Measurements from ENCODE around the gene RASA1. TPM values are rescaled to one million over a fixed set of nuclear protein-coding genes. Genes with fewer than 3 reads are reported as not detected.

Gene RASA1
- total RNA-seq, 1 experiment from 2014 or later = 23.0 TPM

DNA sequence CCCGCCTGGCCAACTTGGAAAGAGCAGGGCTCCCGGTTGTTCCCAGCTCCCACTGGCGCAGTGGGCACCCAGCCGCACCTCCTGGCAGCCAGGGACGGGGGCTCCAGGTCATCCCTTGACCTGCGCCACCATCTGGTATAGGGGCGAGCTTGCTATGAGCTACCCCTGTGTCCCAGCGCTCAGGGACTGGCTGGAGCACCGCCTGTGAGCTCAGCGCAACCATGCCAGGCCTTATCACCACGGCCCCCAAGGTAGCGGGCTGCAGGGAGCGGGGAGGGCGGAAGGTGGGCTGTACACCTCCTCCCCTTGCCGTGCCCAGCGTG is 15.4 kb upstream of the RASA1 start:
- no peaks in the 10 kb centered on the region for H3K36me3 ChIP-seq (ENCODE audit: control insufficient read depth, insufficient read depth, low read length)
- CTCF ChIA-PET = no interaction called here
- H3K27me3 ChIP-seq (replicated peaks; ENCODE audit: control insufficient read depth, insufficient read depth, low read length) = no peaks in the 10 kb centered on the region
- Mint-ChIP-seq H3K27me3 (ENCODE audit: insufficient read depth, unreplicated experiment) (peaks cover 5% of the 10 kb centered on the region), H3K27ac (ENCODE audit: unreplicated experiment) (no peak overlapping the region), H3K4me3 (ENCODE audit: unreplicated experiment) (no peak overlapping the region), H3K36me3 (ENCODE audit: insufficient read depth, unreplicated experiment) (no peaks in the 10 kb centered on the region), H3K4me1 (ENCODE audit: low read depth, unreplicated experiment) (no peaks in the 10 kb centered on the region), H3K9me3 (ENCODE audit: unreplicated experiment) (no peaks in the 10 kb centered on the region)
- BruUV-seq (replicated peaks) = no TSS peak
- intact Hi-C loops (cut with micrococcal nuclease; ENCODE audit: unreplicated experiment) = no loop called here
- DNase-seq = no peak
- H3K4me3 ChIP-seq (ENCODE audit: low read depth, low read length) = no peak overlapping the region
- H3K4me1 ChIP-seq = no peaks in the 10 kb centered on the region
- POLR2A ChIA-PET = no interaction called here
- 0 out of 2 replicates have a peak, but pooled peaks cover 5% of the 10 kb centered on the region for H3K9me3 ChIP-seq
- TF ChIP-seq, protein P1, sequence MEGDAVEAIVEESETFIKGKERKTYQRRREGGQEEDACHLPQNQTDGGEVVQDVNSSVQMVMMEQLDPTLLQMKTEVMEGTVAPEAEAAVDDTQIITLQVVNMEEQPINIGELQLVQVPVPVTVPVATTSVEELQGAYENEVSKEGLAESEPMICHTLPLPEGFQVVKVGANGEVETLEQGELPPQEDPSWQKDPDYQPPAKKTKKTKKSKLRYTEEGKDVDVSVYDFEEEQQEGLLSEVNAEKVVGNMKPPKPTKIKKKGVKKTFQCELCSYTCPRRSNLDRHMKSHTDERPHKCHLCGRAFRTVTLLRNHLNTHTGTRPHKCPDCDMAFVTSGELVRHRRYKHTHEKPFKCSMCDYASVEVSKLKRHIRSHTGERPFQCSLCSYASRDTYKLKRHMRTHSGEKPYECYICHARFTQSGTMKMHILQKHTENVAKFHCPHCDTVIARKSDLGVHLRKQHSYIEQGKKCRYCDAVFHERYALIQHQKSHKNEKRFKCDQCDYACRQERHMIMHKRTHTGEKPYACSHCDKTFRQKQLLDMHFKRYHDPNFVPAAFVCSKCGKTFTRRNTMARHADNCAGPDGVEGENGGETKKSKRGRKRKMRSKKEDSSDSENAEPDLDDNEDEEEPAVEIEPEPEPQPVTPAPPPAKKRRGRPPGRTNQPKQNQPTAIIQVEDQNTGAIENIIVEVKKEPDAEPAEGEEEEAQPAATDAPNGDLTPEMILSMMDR (IDR thresholded peaks at IDR 0.05; ENCODE audit: insufficient read depth in 1 of 2, low read depth in 1 of 2, low read length in 1 of 2, severe bottlenecking in 1 of 2, unreplicated experiment in 1 of 2) = no peak

DNA sequence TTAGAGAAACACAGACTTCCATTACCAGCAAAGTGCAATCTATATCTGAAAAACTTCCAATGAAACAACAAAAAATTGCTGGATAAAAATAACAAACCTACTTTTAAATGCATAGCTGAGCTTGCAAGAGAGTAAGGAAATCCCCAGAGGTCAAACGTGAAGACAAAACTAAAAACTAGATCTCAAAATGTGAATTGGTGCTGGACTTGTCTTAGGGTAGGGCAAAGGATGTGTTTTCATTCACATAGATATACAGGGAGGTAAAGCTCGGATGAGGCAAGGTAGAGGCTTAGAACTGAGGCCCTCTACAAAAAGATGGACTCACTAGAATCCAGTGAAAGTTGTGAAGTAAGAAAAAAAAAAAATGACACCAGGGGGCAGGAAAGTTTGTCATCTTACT is 13.6 kb upstream of the RASA1 start:
- TF ChIP-seq, protein P1 (IDR thresholded peaks at IDR 0.05; ENCODE audit: insufficient read depth in 1 of 2, low read depth in 1 of 2, low read length in 1 of 2, severe bottlenecking in 1 of 2, unreplicated experiment in 1 of 2) = no peak
- CTCF ChIA-PET = no interaction called here
- Mint-ChIP-seq H3K9me3 (ENCODE audit: unreplicated experiment) (no peaks in the 10 kb centered on the region), H3K36me3 (ENCODE audit: insufficient read depth, unreplicated experiment) (no peaks in the 10 kb centered on the region), H3K4me1 (ENCODE audit: low read depth, unreplicated experiment) (no peaks in the 10 kb centered on the region), H3K4me3 (ENCODE audit: unreplicated experiment) (no peak overlapping the region), H3K27me3 (ENCODE audit: insufficient read depth, unreplicated experiment) (peaks cover 5% of the 10 kb centered on the region), H3K27ac (ENCODE audit: unreplicated experiment) (no peak overlapping the region)
- intact Hi-C loops (cut with micrococcal nuclease; ENCODE audit: unreplicated experiment) = no loop called here
- BruUV-seq (replicated peaks) = no TSS peak
- 0 out of 2 replicates have a peak, but pooled peaks cover 5% of the 10 kb centered on the region for H3K9me3 ChIP-seq
- no peak overlapping the region for H3K4me3 ChIP-seq (ENCODE audit: low read depth, low read length)
- POLR2A ChIA-PET = no interaction called here
- DNase-seq = no peak
- no peaks in the 10 kb centered on the region for H3K36me3 ChIP-seq (ENCODE audit: control insufficient read depth, insufficient read depth, low read length)
- H3K27me3 ChIP-seq (replicated peaks; ENCODE audit: control insufficient read depth, insufficient read depth, low read length) = no peaks in the 10 kb centered on the region
- H3K4me1 ChIP-seq = no peaks in the 10 kb centered on the region

DNA sequence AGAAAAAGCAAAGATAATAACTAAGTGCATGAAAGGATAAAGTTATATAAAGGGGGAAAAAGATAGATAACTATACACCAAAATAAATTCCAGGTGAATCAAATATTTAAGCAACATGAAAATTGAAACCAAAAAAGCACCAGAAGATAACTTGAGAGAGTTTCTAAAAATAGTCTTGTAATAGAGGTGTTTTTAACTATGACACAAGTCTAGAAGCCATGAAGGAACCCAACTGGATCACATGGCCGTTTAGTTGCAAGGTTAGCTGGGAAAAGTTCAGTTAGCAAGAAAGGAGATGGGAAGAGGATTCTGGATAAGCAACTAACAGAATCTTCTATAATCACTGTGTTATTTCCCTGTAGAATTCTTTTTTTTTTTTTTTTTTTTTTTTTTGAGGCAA is 9.2 kb upstream of the RASA1 start:
- no TSS peak for BruUV-seq (replicated peaks)
- ChIA-PET POLR2A (no interaction called here), CTCF (interaction anchor here (0.7 kb wide), 1 partner anchor 155 kb away, joined by 3 read pairs; no protein-coding TSS in a partner anchor)
- Histone ChIP-seq H3K9me3 (no peaks in the 10 kb centered on the region), H3K36me3 (ENCODE audit: control insufficient read depth, insufficient read depth, low read length) (no peaks in the 10 kb centered on the region), H3K4me3 (ENCODE audit: low read depth, low read length) (no peak overlapping the region), H3K27me3 (replicated peaks; ENCODE audit: control insufficient read depth, insufficient read depth, low read length) (no peaks in the 10 kb centered on the region), H3K4me1 (peaks cover 3% of the 10 kb centered on the region; the same call in 1 of the 2 replicates)
- no peak for DNase-seq
- intact Hi-C loops (cut with micrococcal nuclease; ENCODE audit: unreplicated experiment) = loop anchor here (5.0 kb wide), 1 partner anchor 36 kb away; no protein-coding TSS in a partner anchor
- Mint-ChIP-seq H3K27me3 (ENCODE audit: insufficient read depth, unreplicated experiment) (peaks cover 5% of the 10 kb centered on the region), H3K9me3 (ENCODE audit: unreplicated experiment) (no peaks in the 10 kb centered on the region), H3K36me3 (ENCODE audit: insufficient read depth, unreplicated experiment) (no peaks in the 10 kb centered on the region), H3K27ac (ENCODE audit: unreplicated experiment) (no peak overlapping the region), H3K4me3 (ENCODE audit: unreplicated experiment) (no peak overlapping the region), H3K4me1 (ENCODE audit: low read depth, unreplicated experiment) (no peaks in the 10 kb centered on the region)
- TF ChIP-seq, protein P1 (IDR thresholded peaks at IDR 0.05; ENCODE audit: insufficient read depth in 1 of 2, low read depth in 1 of 2, low read length in 1 of 2, severe bottlenecking in 1 of 2, unreplicated experiment in 1 of 2) = no peak

Data from Caco-2 (cell line).